AG08396 (cell line): ENCODE results near the gene DCBLD1.
"Not testable (repeated sequence)": the region's sequence is repeated elsewhere in the genome, so short reads cannot be mapped to it uniquely, and the experiment has no call there.

Experiments
- DNase-seq: peaks from one replicate; pipeline ENCODE4 v3.0.0; 2012; ENCODE audit warnings: low spot score, mixed read lengths

Gene DCBLD1

GRCh38 chr6:117501722-117502121 is 19.2 kb downstream of the DCBLD1 start:
- DNase-seq: no peak

- DNase-seq: no peak
Measured at GRCh38 chr6:117502580-117502979, 20.1 kb downstream of the DCBLD1 start.

GRCh38 chr6:117503211-117503610 is 20.7 kb downstream of the DCBLD1 start:
- DNase-seq: no peak

GRCh38 chr6:117504478-117505144 is 22.1 kb downstream of the DCBLD1 start:
- DNase-seq: no peak

- no peak for DNase-seq
Measured at GRCh38 chr6:117505311-117505710, 22.8 kb downstream of the DCBLD1 start.

- peak; percentile 39 for DNase-seq
Measured at GRCh38 chr6:117506180-117506835, 23.8 kb downstream of the DCBLD1 start.

GRCh38 chr6:117506907-117507306 is 24.4 kb downstream of the DCBLD1 start:
- DNase-seq: no peak

GRCh38 chr6:117508450-117508971 is 26.0 kb downstream of the DCBLD1 start:
- DNase-seq: no peak

- no peak for DNase-seq
Measured at GRCh38 chr6:117509021-117509420, 26.5 kb downstream of the DCBLD1 start.

- DNase-seq: no peak
Measured at GRCh38 chr6:117512056-117512828, 29.8 kb downstream of the DCBLD1 start.

GRCh38 chr6:117512987-117513573 is 30.6 kb downstream of the DCBLD1 start:
- no peak for DNase-seq

GRCh38 chr6:117513778-117514365 is 31.4 kb downstream of the DCBLD1 start:
- DNase-seq: no peak

GRCh38 chr6:117514655-117515054 is 32.2 kb downstream of the DCBLD1 start:
- DNase-seq: no peak

GRCh38 chr6:117515326-117515725 is 32.9 kb downstream of the DCBLD1 start:
- no peak for DNase-seq

GRCh38 chr6:117517995-117518394 is 35.5 kb downstream of the DCBLD1 start:
- not testable (repeated sequence) for DNase-seq

- DNase-seq: no peak
Measured at GRCh38 chr6:117518870-117519269, 36.4 kb downstream of the DCBLD1 start.

GRCh38 chr6:117520603-117521395 is 38.3 kb downstream of the DCBLD1 start:
- no peak for DNase-seq

- no peak for DNase-seq
Measured at GRCh38 chr6:117521791-117522502, 39.5 kb downstream of the DCBLD1 start.

- no peak for DNase-seq
Measured at GRCh38 chr6:117525607-117526006, 43.1 kb downstream of the DCBLD1 start.

GRCh38 chr6:117530467-117531242 is 48.2 kb downstream of the DCBLD1 start:
- DNase-seq: no peak
